SU-DHL-6 (cell line): ENCODE measurements around the gene GSTA5.
"Not testable (repeated sequence)": the region's sequence is repeated elsewhere in the genome, so short reads cannot be mapped to it uniquely, and the experiment has no call there.

Experiments
- CTCF ChIP-seq: fragments of 200-600 bp; sonication (generic); IDR thresholded peaks from one replicate; pipeline ENCODE4 v1.5.1; 2017; ENCODE audit warnings: antibody characterized with exemption, mild to moderate bottlenecking, low read length, moderate library complexity; ENCODE audit not compliant: insufficient read depth, poor library complexity, severe bottlenecking
- EZH2phosphoT487 ChIP-seq: fragments of 200-600 bp; sonication (generic), shearing (Covaris generic); conservative IDR thresholded peaks from 2 replicates; pipeline ENCODE4 v1.6.1; 2018; ENCODE audit warnings: mild to moderate bottlenecking, antibody characterized with exemption, low read length, moderate library complexity, mixed read lengths

GRCh38 chr6:52861151-52861550 lies 20.5 kb upstream of the GSTA5 start:
- not testable (repeated sequence) for TF ChIP-seq CTCF, EZH2phosphoT487
